Left lung (tissue), 14 donors: ENCODE data around the gene KHDC4. TPM values are rescaled to one million over a fixed set of nuclear protein-coding genes. Genes with fewer than 3 reads are reported as not detected.

ENCODE experiments used
- ATAC-seq: fragments of 200-7000 bp; cut with Tn5 transposase; one replicate; pipeline ENCODE4 v1.9.1; 2020; ENCODE audit warnings: moderate library complexity
- DNase-seq, 4 donors: peaks; one replicate each; pipeline ENCODE4 v3.0.0-alpha.2; 2013 to 2020
- H3K27ac ChIP-seq, 2 donors: fragments of 200-600 bp; sonication (generic) in 1 of 2; one replicate each; pipeline versions ENCODE4 v1.5.0 to v1.8.0; 2020 to 2021
- H3K27me3 ChIP-seq, 2 donors: fragments of 200-600 bp; sonication (generic) in 1 of 2; one replicate each; pipeline versions ENCODE4 v1.5.0 to v1.8.0; 2020 to 2021
- H3K36me3 ChIP-seq, 2 donors: fragments of 200-600 bp; sonication (generic) in 1 of 2; one replicate each; pipeline versions ENCODE4 v1.5.0 to v1.8.0; 2020 to 2021
- H3K4me1 ChIP-seq, 2 donors: fragments of 200-600 bp; one replicate each; pipeline ENCODE4 v1.8.0; 2021
- H3K4me3 ChIP-seq, 2 donors: fragments of 200-600 bp; sonication (generic) in 1 of 2; one replicate each; pipeline versions ENCODE4 v1.5.0 to v1.8.0; 2020 to 2021; ENCODE audit warnings: mild to moderate bottlenecking in 1 of 2
- H3K9me3 ChIP-seq, 2 donors: fragments of 200-600 bp; sonication (generic) in 1 of 2; one replicate each; pipeline versions ENCODE4 v1.5.0 to v1.8.0; 2020 to 2021
- intact Hi-C, 2 donors: fragments of 100-400 bp; cut with DNase I; formaldehyde crosslinking; loops; one replicate each; pipeline versions ENCODE4 v1.11.2 to v1.14.2; 2022
- long read RNA-seq, 12 donors: library from polyadenylated mRNA in 2 of 12; unstranded in 2 of 12; transcript quantifications; one replicate each; pipeline ENCODE4 v2.0.0 and lab custom pipeline, GENCODE V29; 2019 to 2026
- polyA plus RNA-seq, 6 donors: library from polyadenylated mRNA; unstranded; fragments of 120-200 nt; gene quantifications; one replicate each; pipeline ENCODE4 v1.2.1, GENCODE V29; 2013; ENCODE audit not compliant: insufficient read length in 6 of 6
- total RNA-seq, 2 donors: library from RNA; stranded (reverse); fragmentation: NEBNext Ultra II Directional; extraction: Animal tissue kit (Norgen Biotek cat#: 25700); gene quantifications; one replicate each; pipeline ENCODE4 v1.2.1, GENCODE V29; 2021
- TF ChIP-seq, protein P1 (sequence below), 2 donors: fragments of 200-600 bp; sonication (generic) in 1 of 2; IDR thresholded peaks; one replicate each; pipeline versions ENCODE4 v1.5.0 to v1.8.0; 2021; ENCODE audit warnings: antibody characterized with exemption in 2 of 2
- donor health status: DM: no; HTN: yes; CAD: no.
- donor health status: DM: no; HTN: no; CAD: no.

Gene KHDC4
- total RNA-seq = 10 to 100 TPM; 38.2 to 39.3 TPM
- polyA plus RNA-seq = 10 to 100 TPM; 56.9 to 86.8 (median 74.1) TPM
- long read RNA-seq, donor 1, partial matches to known transcripts = 11 of 16 reads
- long read RNA-seq, donor 1, other reads (novel, unspliced or antisense) = 0 of 16 reads
- long read RNA-seq, donor 2, partial matches to known transcripts = 0 of 5 reads
- long read RNA-seq, donor 2, other reads (novel, unspliced or antisense) = 0 of 5 reads
- long read RNA-seq, donor 3, partial matches to known transcripts = 0 of 4 reads
- long read RNA-seq, donor 3, other reads (novel, unspliced or antisense) = 0 of 4 reads
- long read RNA-seq, donor 4, partial matches to known transcripts = 2 of 2 reads
- long read RNA-seq, donor 4, other reads (novel, unspliced or antisense) = 0 of 2 reads
- long read RNA-seq, donor 5, full-length matches to known transcripts = 3 of 71 reads
- long read RNA-seq, donor 5, partial matches to known transcripts = 68 of 71 reads
- long read RNA-seq, donor 5, other reads (novel, unspliced or antisense) = 0 of 71 reads
- long read RNA-seq, donor 6, partial matches to known transcripts = 5 of 11 reads
- long read RNA-seq, donor 6, other reads (novel, unspliced or antisense) = 0 of 11 reads
- long read RNA-seq, donor 7, partial matches to known transcripts = 0 of 3 reads
- long read RNA-seq, donor 7, other reads (novel, unspliced or antisense) = 0 of 3 reads
- long read RNA-seq, donor 8, partial matches to known transcripts = 0 of 2 reads
- long read RNA-seq, donor 8, other reads (novel, unspliced or antisense) = 0 of 2 reads
- long read RNA-seq, donor 9 = 0 reads
- long read RNA-seq, donor 10, partial matches to known transcripts = 2 of 2 reads
- long read RNA-seq, donor 10, other reads (novel, unspliced or antisense) = 0 of 2 reads
- long read RNA-seq, donor 11, transcript KHDC4-203 (14 exons, 2,947 nt) = major isoform, 5 of 5 reads
- long read RNA-seq, donor 11, partial matches to known transcripts = 0 of 5 reads
- long read RNA-seq, donor 11, other reads (novel, unspliced or antisense) = 0 of 5 reads
- long read RNA-seq, donor 12, partial matches to known transcripts = 0 of 4 reads
- long read RNA-seq, donor 12, other reads (novel, unspliced or antisense) = 0 of 4 reads

DNA sequence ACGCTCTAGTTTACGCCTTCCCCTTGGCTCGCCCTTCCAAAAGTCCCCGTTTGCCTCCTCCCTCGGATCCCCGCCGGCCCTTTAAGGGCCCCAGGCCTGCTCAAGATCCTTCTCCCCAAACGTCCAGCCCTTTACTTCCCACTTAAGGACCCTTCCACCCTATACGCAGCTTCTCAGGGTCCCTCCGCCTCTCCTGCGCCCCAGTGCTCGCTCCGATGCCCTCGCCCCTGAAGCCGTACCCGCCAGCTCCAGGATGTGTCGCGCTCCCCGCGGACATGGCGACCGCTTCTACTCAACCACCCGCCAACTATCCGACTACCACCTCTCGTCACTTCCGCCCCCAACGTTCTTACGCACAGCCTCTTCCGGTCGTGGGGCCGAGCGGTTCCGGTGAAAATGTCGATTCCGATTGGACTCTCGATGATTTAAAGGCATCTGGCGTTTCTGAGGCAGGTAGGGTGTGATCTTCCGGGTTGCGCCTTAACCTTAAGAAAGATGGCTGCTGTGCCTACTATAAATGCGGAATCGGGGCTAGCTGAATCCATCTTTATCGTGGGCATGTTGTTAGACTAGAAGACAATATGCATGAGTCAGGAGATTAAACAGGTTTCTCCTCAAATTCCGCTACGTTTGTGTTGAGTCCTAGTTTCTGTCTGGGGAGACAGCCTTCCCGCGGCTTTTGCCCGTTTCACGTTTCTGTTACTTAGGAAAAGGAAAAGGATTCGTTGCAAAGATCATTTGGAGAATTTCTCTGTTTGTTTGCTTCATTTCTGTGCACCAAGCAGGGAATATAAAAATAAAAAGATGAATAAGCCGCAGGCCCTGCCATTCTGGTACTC is at the start of gene KHDC4:
KHDC4 (minus strand) TSS at position 317 of the 839 bp plus-strand sequence; CDS start at position 277, 40 bp downstream.
- H3K27ac ChIP-seq = peak within 1 kb of the TSS; percentile 89 to 91
- intact Hi-C loops = no loop called here

DNA sequence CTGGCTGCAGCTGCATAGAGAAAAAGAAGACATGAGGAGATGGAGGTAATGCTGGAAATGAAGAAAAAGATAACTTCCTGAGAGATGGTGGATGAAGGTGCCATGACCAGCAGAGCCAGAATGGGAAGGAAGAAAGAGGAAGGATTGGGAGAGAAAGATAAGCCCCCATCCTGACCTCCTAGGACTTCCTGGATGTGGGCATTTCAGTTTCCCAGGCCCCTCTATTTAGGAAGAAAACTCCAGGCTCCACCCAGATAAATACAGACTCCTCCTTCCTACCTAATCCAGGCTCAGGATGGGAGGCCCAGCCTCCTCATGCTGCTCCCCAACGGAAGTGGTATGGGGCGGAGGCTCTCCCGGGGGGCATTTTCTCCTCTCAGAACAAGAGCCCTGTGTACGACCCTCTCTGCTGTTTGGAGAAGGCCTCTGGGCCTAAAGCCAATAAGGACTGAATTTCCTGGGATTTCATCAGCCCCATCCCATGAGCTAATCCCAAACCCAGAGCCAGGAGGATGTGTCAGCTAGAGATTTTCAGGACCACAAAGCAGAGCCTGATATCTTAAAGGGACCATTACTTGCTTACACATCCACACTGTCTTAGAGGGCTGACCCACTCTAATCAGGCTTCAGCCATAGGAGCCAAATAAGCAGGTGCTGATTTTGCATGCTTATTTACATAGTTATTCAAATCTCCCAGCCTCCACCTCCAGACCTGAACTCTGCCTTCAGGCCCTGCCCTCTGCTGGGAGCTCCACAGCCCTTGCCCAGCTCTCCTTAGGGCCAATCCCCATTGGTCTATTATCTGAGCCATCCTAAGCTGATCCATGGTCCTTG is 49.2 kb upstream of the KHDC4 start:
- Histone ChIP-seq H3K27ac (peak overlapping the region; percentile 92 to 96), H3K4me1 (peaks cover 40 to 64% of the 10 kb centered on the region in 2 donors), H3K27me3 (no peaks in the 10 kb centered on the region), H3K36me3 (no peaks in the 10 kb centered on the region), H3K4me3 (peak overlapping the region in 1 of 2 donors; percentile 14), H3K9me3 (no peaks in the 10 kb centered on the region)
- ATAC-seq (peak; percentile 1), DNase-seq (peak in 1 of 4 donors; percentile 89)
- intact Hi-C loops = no loop called here
- TF ChIP-seq, protein P1, sequence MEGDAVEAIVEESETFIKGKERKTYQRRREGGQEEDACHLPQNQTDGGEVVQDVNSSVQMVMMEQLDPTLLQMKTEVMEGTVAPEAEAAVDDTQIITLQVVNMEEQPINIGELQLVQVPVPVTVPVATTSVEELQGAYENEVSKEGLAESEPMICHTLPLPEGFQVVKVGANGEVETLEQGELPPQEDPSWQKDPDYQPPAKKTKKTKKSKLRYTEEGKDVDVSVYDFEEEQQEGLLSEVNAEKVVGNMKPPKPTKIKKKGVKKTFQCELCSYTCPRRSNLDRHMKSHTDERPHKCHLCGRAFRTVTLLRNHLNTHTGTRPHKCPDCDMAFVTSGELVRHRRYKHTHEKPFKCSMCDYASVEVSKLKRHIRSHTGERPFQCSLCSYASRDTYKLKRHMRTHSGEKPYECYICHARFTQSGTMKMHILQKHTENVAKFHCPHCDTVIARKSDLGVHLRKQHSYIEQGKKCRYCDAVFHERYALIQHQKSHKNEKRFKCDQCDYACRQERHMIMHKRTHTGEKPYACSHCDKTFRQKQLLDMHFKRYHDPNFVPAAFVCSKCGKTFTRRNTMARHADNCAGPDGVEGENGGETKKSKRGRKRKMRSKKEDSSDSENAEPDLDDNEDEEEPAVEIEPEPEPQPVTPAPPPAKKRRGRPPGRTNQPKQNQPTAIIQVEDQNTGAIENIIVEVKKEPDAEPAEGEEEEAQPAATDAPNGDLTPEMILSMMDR (IDR thresholded peaks at IDR 0.05) = no peak

More for the DNA sequence above, at the start of gene KHDC4:
- no peaks in the 10 kb centered on the region for H3K27me3 ChIP-seq
- ATAC-seq (peak; percentile 97), DNase-seq (peak; percentile 94 to 99 (median 96))
- H3K4me3 ChIP-seq = peak within 1 kb of the TSS; percentile 60 to 80
- H3K9me3 ChIP-seq = no peaks in the 10 kb centered on the region
- peaks cover 26 to 68% of the 10 kb centered on the region in 2 donors for H3K4me1 ChIP-seq
- TF ChIP-seq, protein P1 (IDR thresholded peaks at IDR 0.05) = no peak
- H3K36me3 ChIP-seq = peaks cover 0 to 43% of the 10 kb centered on the region in 2 donors

DNA sequence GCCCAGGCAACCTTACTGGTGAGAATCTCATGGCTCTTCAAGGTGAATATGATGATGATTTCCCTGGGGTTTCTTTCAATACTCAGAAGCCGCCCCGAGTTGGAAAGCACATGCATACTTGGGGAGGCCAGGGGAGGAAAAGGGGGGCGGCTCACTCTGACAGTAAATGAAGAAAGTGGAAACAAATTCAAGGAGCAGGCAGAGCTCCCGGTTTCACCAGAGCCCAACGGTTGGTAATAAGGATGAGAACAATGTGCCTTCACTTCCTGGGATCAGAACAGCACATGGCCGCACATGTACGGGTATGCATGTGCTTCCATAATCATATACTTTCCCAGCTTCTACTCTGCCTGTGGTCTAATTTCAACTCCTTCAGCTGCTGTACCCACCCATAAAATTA is 47.9 kb upstream of the KHDC4 start:
- Histone ChIP-seq H3K27ac (peak overlapping the region; percentile 92 to 96), H3K36me3 (no peaks in the 10 kb centered on the region)

More for the DNA sequence above, 47.9 kb upstream of the KHDC4 start:
- Histone ChIP-seq H3K4me3 (peak overlapping the region in 1 of 2 donors; percentile 14), H3K27me3 (no peaks in the 10 kb centered on the region), H3K9me3 (no peaks in the 10 kb centered on the region), H3K4me1 (peaks cover 40 to 60% of the 10 kb centered on the region in 2 donors)
- ATAC-seq (no peak), DNase-seq (no peak)
- TF ChIP-seq, protein P1 (IDR thresholded peaks at IDR 0.05) = no peak
- intact Hi-C loops = no loop called here
